GM23248 (cell line): ENCODE data around the gene CRYBB1.

Experiments used
- EZH2 ChIP-seq: fragments of 200-600 bp; sonication (generic); IDR thresholded peaks from 2 replicates; pipeline ENCODE4 v1.6.1; 2018; ENCODE audit warnings: antibody characterized with exemption, mild to moderate bottlenecking; ENCODE audit not compliant: insufficient read depth, poor library complexity, severe bottlenecking
- EZH2phosphoT487 ChIP-seq: fragments of 200-600 bp; sonication (generic); IDR thresholded peaks from 2 replicates; pipeline ENCODE4 v1.6.1; 2018; ENCODE audit warnings: antibody characterized with exemption, moderate library complexity, mild to moderate bottlenecking, low read depth; ENCODE audit not compliant: insufficient read depth

DNA sequence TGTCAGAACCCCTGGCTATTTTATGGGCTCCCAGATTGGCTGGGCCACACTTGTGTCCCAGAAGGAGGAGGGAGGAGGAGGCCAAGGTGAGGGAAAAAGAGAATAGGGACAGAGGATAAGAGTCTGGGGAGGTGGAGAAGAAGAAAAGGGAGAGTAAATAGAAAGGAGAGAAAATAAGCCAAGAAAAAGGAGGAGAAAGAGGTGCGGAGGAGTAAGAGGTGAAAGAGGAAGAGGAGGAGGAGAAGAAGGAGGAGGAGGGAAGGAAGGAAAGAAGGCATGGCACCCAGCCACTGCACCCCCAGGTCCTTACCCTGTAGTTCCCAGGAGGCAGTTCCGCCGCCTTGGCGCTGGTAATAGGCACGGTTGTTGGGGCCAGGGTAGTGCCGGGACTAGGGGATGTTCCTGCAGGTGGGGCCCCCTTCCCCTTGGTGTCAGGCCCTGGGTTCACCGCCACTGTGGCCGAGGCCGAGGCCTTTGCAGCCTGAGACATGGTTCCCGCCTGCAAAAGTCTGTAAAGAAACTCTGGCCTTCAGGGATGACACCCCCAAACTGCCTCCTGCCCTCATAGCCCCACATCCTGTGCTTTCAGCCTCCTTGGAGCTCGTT is 1.9 kb downstream of the CRYBB1 start:
- TF ChIP-seq EZH2 = no peak
- no peak for TF ChIP-seq EZH2phosphoT487
